Amygdala (tissue), 56 donors: Measurements from ENCODE around the gene CDYL.
"Not testable (repeated sequence)": the region's sequence is repeated elsewhere in the genome, so short reads cannot be mapped to it uniquely, and the experiment has no call there.

Experiments
- DNase-seq, 56 donors: peaks; one replicate each; lab custom pipeline; 2025; lab: John Stamatoyannopoulos, UW

CDYL gene

DNA sequence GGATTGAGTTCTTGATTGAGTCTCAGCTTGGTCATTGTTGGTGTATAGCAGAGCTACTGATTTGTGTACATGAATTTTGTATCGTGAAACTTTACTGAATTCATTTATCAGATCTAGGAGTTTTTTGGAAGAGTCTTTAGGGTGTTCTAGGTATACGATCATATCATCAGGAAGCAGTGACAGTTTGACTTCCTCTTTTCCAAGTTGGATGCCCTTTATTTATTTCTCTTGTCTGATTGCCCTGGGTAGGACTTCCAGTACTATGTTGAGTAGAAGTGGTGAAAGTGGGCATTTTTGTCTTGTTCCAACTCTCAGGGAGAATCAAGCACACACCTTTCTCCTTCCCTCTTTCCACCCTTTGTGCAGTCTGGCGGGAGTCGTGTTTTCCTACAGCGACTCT is 201.3 kb downstream of the CDYL start:
- DNase-seq, result no peak

DNA sequence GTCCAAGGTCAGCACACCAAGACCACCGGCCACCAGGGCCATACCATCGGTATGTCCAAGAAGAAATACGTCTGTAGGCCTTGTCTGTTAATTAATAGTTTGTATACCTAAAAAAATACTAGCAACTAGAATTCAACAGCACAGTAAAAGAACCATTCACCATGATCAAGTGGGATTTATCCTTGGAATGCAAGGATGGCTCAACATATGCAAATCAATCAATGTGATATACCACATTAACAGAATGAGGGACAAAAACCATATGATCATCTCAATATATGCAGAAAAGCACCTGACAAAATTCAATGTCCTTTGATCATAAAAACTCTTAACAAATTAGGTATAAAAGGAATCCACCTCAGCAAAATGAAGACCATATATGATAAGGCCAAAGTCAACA is 203.2 kb downstream of the CDYL start:
- no peak for DNase-seq

DNA sequence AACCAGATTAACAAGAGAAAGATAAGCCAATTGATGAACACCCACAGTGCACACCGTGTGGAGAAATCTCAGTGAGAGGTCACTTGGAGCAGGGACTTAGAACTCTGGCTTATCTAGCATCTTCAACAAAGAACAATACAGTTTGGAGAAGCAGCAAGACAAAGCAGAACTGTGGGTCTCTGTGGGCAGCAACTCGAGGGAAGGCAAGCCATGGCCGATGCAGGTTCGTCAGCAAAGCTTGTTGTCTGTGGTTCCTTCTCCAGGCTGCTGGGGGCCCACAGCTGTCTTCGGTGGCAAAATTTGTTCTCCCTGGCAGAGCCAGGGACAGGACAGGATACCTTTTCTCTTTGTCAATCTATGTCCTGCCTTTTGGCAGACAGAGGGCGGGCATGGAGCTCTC is 205.6 kb downstream of the CDYL start:
- no peak for DNase-seq

DNA sequence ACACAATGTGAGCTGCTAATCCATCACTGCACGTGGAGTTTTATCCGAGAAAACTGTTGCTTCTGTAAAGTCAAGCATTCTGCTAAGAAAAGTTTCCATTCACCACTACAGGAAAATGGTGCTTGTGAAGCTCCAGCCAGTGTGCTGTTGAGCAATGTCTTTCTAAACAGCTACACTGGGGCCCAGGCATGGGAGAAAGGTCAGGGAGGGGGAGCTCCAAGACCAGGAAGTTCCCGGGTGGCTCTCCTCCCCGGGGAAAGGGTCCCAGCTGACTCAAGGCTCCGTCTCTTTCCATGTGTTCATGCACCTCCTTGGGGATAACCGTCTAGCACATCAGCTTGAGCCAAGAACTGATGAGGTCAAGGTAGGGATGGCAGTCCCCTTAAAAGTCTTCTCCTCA is 207.1 kb downstream of the CDYL start:
- DNase-seq, result no peak

DNA sequence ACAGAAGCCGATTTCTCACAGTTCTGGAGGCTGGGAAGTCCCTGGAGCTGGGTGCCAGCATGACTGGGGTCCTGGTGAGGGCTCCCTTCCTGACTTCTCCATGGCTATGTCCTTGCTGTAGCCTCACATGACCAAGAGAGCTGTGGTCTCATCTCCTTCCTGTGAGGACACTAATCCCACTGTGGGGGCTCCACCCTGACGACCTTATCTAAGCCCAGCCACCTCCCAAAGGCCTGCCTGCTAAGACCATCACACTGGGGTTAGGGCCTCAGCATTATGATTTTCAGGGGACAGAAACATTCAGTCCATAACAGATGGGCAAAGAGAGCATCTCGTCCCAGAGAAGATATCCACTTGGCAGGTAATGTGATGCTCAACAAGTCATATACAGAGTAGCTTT is 210.8 kb downstream of the CDYL start:
- no peak for DNase-seq

DNA sequence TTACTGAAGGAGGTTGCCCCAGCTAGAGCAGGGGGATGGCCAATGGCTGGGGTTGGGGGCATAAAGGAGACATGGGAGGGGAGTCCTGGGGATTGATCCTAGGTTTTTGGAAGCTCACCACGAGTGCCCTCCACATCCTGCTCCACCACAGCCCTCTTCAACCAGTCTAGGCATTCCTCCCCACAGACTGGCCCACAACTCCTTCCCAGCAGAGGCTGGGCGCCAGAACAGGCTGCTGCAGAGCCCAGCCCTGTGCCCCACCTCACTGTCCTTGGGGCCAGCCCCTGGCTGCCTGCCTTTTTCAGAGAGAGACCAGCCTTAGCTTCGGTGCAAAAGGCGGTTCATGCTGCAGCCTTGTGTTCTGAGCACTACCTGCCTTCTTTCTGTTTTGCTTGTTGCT is 211.2 kb downstream of the CDYL start:
- DNase-seq, result no peak

DNA sequence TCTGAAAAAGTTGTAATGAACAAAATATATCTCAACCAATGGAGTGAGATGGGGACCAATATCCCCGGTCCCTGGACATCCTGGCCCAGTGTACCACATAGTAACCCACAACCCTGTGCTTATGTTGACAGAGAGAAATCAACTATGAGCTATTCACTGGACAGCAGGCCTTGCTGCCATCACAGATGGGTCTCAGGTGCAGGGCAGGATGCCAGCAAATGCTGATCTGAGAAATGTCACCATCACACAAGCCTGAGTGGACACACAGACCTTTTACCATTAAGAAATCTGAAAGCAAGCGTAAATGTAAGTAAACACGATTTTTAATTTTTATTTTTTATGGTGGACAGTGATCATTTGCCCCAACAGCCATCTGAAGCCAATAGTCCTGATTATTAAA is 218.5 kb downstream of the CDYL start:
- DNase-seq, result no peak

DNA sequence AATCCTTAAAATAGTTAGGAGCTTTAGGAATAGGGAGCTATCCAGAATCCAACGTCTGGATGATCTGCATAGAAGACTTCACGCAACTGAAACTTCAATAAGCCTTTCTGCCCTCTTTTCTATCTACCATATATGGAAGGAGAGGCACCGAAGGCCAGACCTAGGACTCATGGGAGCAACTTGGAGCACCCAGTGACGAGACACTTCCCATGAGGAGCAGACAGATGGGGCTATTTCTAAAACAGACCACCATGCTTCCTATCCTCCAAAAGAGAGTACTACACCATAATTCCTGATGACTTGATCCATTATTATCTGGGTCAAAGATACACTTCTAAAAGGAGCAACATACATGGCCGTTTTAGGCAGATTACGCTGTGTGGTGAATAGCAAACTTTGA is 221.7 kb downstream of the CDYL start:
- DNase-seq, result no peak

DNA sequence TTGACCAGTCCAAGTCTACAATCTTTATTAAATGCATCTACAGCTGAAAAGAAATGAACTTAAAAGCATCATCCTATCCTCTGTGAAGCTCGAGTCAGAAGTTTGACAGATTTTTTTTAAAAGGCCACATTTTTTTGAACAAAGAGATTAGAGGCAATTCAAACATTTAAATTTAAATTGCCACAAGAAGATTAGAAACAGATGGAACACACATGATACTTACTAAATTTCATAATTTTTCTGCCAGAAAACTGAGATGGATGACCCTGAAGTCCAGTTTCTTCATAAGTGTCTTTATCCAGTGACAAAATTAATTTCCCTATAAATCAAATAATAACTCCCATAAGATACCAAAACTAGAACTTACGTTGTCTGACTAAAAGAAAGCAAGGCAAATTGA is 223.4 kb downstream of the CDYL start:
- DNase-seq, result no peak

DNA sequence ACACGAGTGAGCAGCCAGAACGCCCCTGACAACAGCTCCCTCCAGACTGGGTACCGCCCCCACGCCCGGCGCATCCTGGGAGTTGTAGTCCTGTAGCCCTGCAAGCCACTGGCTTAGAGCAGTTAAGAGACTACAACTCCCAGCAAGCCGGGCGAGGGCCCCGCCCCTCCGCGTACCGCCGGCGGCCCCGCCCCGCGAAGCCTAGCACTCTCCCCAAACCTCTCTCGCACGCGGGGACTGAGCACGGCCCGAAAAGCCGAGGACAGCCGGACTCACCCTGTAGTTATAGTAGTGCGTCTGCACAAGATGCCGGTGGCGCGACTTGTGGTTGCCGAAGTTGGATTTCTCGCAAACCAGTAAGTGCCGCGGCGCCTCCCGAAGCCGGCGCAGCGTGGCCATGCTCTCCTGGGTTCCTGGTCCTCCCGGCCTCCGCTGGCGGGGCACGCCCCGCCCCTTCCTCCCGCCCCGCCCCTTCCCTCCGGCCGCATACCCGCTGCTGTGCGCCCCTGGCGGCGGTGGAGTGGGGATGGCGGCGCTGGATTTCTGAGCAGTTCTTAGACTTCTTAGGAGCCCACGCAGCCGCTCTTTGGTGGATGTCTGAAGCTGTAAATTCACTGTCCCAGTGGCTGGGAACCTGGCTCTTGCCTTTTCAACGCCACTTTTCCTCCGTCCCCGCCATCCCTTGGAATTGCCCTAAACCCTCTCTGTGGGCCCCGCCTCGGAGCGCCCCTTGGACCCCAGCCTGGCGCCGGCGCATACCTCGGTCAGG is 227.6 kb downstream of the CDYL start, which contains the start of gene RPP40:
Gene RPP40, minus strand, starts transcription at position 434 of the 769 bp plus-strand sequence. Its CDS starts 35 bp downstream, at position 399.
- peak; percentile 54 to 99 (median 96) for DNase-seq

DNA sequence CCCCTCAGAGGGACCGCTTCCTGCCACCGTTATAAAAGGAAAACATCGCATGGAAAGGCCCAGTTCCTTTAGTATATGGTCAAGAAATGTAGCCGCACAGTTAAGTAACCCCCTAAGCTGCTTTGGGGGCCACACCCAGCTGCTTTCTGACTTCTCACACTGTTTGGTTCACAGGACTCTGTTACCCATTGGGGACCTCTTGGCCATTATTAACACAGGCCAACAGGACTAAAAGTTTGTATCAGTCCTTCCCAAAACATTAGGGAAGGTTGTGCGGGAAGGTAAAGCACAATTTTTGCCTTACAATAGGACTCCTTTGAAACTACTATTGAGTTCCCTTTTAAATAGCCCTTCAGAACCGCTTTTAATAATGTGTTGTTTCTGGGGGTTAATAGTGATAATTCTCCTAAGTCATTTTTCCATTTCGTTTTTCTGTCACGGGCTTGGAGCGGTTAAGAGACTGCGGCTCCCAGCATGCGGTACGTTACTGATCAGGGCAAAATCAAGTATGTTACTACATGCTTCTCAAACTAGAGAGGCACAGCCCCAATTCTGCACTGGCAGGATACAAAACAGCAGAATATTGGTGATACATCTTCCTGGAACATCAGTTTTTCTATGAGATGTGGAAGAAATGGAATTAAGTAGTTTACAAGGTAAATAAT is 228.3 kb downstream of the CDYL start:
- DNase-seq, result no peak

DNA sequence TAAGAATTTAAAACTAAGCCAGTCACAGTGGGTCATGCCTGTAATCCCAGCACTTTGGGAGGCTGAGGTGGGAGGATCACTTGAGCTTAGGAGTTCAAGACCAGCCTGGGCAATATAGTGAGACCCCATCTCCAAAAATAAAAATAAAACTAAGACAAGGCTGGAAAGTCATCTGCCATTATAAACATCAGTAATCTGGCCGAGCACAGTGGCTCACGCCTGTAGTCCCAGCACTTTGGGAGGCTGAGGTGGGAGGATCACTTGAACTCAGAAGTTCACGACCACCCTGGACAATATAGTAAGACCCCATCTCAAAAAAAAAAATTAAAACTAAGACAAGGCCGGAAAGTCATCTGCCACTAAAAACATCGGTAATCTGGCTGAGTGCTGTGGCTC is 228.8 kb downstream of the CDYL start:
- DNase-seq, result not testable (repeated sequence)
